OCI-LY3 (cell line): ENCODE results near the gene GPATCH11.

Experiments used
- EZH2phosphoT487 ChIP-seq: fragments of 200-600 bp; shearing (Covaris generic); IDR thresholded peaks from 2 replicates; pipeline ENCODE4 v1.6.1; 2018; ENCODE audit warnings: antibody characterized with exemption, mixed run types, low read depth
- TF ChIP-seq, protein P1 (sequence below): fragments of 200-600, 300-600 bp; sonication (generic); IDR thresholded peaks from 2 replicates; pipeline ENCODE4 v1.5.1; 2014; ENCODE audit warnings: antibody characterized with exemption, low read length, low read depth

DNA sequence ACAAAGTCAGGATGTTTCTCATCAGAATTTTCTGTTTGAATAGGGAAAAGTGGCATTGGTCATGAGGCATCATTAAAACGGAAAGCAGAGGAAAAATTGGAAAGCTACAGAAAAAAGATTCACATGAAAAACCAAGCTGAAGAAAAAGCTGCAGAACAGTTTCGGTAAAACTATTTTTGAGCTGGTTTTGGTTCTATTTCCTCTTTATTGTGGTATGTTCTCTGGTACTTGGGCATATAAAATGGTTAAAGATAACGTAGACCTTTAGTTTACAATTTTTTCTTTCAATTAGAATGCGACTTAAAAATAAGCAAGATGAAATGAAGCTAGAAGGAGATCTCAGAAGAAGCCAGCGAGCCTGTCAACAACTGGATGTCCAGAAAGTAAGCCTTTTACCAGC lies 7.6 kb downstream of the GPATCH11 start:
- TF ChIP-seq, protein P1, sequence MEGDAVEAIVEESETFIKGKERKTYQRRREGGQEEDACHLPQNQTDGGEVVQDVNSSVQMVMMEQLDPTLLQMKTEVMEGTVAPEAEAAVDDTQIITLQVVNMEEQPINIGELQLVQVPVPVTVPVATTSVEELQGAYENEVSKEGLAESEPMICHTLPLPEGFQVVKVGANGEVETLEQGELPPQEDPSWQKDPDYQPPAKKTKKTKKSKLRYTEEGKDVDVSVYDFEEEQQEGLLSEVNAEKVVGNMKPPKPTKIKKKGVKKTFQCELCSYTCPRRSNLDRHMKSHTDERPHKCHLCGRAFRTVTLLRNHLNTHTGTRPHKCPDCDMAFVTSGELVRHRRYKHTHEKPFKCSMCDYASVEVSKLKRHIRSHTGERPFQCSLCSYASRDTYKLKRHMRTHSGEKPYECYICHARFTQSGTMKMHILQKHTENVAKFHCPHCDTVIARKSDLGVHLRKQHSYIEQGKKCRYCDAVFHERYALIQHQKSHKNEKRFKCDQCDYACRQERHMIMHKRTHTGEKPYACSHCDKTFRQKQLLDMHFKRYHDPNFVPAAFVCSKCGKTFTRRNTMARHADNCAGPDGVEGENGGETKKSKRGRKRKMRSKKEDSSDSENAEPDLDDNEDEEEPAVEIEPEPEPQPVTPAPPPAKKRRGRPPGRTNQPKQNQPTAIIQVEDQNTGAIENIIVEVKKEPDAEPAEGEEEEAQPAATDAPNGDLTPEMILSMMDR: no peak
- no peak for TF ChIP-seq EZH2phosphoT487
